DMS153 treated with DMSO at 0.1 percent for 48 hours (cell line): ENCODE results near the gene CHCHD4.
A peak's percentile ranks its signal among the peaks of the same experiment; 100 is the strongest.

Source experiments
- DNase-seq: peaks from one replicate; lab custom pipeline; 2025; ENCODE audit not compliant: unreplicated experiment; lab: John Stamatoyannopoulos, UW

Gene CHCHD4

DNA sequence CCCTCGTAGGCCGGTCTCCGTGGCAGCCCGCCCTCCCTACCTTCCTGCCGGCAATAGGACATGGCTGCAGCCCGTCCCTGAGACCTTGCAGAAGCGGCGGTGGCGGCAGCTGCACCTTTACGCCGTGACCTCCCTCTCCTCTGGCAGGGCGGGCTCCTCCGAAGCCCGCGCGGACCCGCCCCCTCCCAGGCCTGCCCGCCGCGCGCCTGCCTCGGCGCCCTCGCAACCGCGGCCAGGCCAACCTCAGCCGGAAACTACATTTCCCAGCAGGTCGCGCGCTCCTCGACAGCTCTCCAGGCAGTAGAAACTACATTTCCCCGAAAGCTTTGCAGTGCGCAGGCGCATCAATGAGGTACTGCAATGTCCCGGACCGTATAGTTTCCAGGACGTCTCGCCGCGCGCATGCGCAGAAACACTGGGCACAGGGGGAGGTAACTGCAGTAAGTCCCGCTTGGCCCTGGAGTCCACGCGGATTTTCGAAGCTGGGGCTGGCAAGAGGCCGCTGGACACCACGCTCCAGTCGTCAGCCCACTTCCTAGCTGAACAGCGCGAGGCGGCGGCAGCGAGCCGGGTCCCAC, at the start of gene CHCHD4, which contains the start of gene TMEM43:
Gene CHCHD4 (minus strand): TSS at position 256 of the 578 bp plus-strand sequence. CDS start 194 bp downstream, at position 62.
Gene TMEM43 (plus strand): TSS at position 438 of the 578 bp plus-strand sequence. CDS start 142 bp downstream, outside the sequence.
- peak; percentile 73 for DNase-seq

DNA sequence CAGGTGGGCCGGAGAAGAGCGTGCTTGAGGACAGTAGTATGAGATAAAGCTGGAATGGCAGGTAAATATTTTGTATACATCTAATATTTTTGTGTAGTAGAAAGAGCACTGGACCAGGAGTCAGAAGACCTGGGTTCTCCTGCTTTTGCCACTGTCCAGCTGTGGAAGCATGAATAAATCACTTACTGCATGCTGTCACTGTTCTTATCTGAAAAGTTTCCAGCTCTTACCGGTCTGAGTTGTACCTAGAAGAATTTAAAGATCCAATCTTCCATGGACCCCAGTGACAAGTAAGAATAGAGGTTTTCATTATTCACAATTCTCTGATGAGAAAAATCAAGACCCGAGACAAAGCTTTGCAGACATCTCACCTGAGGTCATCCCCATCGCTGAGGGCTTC, 47.8 kb upstream of the CHCHD4 start:
- no peak for DNase-seq

DNA sequence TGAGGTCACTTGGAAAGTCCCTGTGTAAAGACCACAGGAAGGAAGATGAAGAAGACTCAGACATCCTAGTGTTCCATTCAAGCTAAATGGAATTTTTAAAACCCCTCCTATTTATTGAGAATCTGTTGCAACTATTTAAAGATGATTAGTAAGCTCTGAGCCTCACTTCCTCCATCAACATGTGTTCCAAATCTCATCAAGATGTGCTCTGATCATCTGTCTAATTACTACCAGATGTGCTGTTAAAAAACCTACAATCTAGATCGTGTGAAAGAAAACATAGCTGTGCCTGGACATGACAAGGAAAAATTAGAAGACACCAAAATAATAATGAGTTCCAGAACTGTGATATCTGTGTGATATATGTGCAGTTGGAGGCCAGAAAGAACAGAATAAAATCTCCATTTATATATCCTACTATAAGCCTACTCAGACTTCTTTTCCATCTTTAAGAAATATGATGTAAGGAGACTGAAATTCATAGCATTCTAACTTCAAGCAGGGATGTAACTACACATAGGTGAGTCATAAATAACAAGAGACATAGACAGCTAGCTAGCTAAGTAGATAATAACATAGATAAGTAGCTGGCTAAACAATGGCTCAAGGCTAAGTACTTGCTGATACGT, 46.0 kb upstream of the CHCHD4 start:
- no peak for DNase-seq

DNA sequence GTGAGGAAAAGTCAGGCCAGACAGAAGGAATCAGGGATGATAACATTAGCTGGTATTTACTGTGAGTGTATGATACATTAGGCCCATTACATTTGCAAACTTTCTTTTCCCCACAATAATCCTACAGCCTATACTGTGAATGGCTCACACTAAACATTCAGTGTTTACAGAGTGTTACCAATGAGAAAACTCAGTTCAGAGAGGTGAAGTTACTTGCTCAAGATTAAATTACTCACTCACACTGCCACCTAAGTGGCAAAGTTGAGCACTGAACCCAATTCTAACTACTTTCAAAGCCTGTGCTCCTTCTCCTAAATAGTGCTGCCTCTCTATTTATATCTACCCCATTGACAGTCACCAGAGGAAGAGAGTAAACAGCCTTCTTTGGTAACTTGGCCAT, 45.2 kb upstream of the CHCHD4 start:
- DNase-seq: no peak

DNA sequence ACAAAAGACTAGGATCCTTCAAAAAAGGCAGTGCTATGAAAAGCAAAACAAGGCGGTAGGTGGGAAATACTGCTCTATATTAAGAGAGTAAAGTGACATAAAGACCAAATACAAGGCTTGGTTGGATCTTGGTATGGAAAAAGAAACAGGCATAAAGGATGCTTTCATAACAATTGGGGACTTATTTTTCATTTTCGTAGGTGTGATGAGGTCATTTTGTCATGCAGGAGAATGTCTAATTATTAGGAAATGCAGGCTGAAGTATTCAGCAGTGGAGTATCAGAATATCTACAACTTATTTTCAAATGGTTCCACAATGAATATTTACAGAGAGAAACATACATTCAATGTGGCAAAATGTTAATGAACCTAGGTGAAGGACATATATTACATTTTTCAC, 44.8 kb upstream of the CHCHD4 start:
- no peak for DNase-seq

DNA sequence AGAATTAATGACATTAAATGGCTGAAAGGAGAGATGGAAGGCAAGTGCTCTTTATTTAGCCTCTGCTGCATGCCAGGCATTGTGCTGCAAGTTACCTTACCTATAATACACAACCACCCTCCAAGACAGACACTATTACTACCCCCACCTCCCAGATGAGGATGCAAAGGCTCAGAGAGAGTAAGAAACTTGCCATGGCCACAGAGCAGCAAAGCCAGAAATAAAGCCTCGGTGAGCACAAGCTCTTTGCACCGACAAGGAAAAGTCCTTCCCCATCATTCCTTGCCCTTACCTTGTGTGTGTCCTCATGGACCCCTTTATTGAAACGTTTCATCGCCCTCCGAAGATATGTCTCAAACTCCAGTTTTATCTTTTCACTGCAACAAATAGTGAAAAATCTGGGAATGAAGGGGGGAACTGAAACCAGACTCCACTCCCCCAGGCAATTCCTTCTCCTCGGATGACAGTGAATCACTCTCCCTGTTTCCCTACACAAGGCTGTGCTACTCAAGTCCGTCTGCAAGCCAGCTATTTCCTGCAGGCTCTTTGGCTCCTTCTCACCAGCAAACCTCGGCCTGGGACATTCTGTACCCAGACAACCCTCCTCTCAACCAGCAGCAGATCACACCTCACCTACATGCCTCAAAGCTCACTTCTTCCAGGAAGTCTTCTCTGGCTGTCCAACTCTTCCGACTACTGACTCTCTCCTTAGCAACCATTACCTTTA, 42.4 kb upstream of the CHCHD4 start:
- no peak for DNase-seq

DNA sequence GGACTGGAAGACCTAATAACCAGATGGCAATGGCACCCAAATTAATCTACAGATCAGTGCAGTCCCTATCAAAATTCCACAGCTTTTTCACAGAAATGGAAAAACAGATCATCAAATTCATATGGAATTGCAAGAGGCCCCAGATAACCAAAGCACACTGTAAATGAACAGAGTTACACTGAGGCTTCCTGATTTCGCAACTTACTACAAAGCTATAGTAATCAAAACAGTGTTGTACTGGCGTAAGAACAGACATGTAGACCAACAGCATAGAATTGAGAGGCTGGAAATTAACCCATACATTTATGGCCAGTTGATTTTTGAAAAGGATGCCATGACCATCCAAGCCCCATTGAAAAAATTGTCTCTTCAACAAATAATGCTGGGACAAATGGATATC, 37.5 kb upstream of the CHCHD4 start:
- no peak for DNase-seq

DNA sequence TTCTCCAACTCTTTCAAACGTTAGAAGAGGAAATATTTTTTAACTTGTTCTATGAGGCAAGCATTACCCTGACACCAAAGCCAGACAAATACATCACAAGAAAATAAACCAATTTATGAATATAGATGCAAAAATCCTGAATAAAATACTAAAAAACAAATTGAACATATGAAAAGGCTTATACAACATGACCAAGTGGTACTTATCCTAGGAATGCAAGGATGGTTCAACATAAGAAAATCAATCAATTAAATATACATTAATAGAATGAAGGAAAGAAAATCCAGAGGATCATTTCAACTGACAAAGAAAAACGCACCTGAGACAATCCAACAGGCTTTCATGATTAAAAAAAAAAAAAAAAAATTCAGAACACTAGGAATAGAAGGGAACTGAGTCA, 36.6 kb upstream of the CHCHD4 start:
- DNase-seq: no peak

DNA sequence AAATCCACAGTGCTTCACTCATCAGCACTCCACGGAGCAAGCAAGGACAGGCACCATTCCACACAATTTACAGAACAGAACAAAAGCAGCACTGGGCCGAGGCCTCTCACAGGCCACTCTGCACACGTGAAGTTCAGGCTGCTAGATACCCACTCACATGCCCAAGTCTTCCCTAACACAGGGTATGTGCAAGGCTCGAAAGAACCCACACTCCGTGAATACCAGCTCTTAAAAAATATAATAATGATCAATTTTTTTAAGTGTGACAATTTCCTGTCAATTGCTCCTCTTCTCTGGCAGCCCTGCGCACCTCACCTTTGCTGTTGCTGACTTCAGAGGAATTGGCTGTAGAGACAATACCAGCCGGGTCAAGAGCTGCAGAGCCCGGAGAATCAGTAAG, 34.8 kb upstream of the CHCHD4 start:
- no peak for DNase-seq

DNA sequence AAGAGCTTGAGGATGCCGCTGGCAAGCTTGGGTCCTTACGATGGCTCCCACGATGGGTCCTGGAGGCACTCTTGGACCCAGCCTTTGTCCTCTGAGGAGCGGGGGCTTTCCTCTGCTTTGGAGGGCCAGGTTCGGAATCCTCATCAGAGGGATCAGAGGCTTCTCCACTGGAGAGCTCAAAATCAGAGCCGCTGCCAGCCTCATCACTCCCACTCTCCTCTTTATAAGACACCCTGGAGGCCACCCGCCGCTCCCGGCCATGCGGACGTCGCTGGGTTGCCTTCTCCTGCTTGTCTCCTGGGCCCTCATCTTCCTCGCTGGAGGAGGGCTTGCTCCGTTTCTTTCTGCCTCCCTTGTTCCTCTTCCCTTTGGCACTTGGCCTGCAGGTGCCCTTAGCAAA, 33.7 kb upstream of the CHCHD4 start:
- DNase-seq: no peak

DNA sequence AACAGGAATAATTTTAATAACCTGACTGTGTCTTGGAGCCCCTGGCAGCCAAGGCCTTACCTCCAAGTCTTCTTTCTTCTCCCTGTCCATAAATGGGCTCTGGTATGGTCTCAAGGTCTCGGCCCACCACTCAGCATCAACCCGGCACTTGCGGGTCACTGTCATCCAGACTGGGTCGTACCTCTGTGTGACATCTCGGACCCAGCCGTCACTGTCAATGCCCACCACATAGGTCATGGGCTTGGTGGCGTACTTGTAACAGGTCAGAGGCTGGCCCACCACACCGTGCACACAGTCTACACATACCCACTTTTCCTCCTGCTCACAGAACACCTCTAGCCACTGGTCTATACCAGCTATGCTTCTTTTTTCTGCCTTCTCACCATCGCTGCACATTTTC, 33.3 kb upstream of the CHCHD4 start:
- no peak for DNase-seq

DNA sequence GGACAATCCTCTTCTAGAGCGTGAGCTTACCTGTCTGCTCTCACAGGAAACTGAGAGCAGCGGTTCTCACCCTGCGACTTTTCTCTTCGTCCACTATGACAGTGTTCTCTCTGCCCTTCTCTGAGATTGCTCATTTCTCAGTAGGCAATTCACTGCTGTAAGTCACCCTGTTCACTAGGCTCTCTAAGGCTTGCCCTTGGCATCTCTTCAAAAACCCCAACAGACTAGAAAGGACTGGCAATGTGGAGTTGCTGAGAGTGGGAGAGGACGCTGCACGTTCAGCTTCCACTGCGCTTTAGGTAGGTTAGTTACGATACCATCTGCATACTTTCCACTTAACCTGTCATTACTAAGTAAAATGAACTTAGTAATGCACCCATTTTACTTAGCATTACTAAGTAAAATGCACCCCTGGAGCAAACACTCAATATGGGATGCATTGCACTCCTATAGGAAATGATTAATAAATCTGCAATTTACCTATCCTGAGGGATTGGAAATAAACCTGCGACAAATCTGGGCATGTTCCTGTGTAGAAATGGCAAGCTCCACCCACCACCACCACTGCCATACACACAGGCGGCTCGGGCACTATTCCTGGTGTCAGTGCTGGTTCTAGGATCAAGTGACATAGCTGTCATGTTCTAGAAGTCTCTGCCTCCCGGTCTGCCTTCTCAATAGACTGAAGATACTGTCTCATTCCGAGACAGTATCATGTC, 32.3 kb upstream of the CHCHD4 start:
- DNase-seq: no peak

DNA sequence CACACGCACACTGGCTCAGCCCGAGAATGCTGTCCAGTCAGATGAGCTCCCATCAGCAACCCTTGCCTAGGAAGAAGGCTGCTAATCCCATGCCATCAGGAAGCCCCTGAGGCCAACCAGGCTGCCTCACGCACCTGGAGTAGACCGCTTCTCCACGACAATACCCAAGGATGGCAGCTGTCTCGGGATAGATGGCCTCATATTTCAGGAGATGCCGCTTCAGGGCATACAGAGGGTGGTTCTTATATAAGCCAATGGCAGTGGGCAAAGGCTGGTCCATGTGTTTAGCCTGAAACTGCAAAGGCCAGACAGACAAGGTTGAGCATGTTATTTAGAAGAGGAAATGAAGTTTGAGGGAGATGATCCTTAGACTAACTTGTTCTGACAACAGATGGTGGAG, 31.5 kb upstream of the CHCHD4 start:
- DNase-seq: no peak

DNA sequence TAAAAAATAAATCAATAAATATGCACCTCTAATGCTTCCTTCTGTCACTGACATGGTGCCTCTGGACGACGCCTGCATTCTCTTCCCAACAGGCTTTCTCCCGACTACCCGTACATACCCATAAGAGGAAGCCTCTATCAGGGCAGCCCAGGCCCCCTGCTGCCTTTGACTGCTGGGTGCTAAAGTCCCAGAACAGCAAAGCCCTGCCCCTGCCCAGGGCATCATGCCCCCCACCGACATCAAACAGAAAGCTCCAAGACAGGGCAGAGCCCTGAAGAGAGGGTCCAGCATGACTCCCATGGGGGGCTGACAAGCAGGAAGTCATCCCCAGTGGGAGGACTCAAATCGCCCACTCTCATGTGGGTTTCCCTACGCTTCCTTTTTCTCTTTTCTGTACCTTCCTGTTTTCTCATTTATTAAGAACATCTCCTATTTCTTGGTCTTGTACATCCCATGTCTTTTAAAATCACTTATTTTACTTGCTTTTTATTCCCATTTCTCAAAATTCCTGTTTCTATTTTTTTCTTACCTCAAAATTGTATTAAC, 30.3 kb upstream of the CHCHD4 start:
- no peak for DNase-seq

DNA sequence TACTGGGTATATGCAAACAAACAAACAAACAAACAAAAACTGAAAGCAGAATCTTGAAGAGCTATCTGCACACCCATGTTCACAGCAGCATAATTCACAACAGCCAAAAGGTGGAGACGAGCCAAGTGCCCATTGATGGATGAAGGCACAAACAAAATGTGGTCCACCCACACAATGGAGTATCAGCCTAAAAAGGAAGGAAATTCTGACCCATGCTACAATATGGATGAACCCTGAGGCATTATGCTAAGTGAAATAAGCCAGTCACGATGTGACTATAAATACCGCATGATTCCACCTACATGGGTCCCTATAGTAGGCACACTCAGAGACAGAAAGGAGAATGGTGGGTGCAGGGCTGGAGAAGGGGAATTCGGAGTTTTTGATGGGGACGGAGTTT, 29.6 kb upstream of the CHCHD4 start:
- no peak for DNase-seq

DNA sequence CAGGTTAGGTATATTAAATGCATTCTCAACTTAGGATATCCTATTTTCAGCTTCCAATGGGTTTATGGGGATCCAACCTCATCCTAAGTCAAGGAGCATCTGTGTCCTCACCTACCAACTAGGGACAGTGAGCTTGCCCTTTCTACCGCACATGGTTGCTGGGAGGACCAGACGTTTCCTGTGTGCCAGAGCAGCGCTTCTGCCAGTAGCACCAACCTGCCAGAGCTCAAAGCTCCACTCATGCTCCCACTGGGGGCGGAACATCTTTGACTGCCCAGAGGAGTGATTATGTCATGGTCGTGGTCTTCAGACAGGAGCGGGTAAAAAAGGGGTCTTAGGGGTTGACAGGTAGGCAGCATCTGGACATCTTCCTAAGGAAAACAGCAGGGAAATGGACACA, 29.0 kb upstream of the CHCHD4 start:
- DNase-seq: no peak

DNA sequence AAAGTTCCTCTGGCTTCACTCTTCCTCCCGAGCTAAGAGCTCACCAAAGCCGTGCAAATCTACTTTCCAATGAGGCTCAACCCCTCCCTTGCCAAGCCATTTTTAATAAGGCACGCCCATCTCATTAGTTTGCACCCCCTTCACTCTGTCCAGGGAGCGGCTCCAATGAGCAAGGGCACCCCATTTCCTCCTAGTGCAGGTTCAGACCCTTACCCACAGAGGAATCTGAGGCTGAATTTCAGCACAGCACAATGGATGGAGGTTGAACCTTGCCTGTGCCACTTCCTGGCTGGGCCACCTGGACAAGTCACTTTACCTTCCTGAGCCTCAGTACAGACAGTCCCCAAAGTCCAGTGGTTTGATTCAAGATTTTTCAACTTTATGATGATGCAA, 28.3 kb upstream of the CHCHD4 start:
- DNase-seq: no peak

DNA sequence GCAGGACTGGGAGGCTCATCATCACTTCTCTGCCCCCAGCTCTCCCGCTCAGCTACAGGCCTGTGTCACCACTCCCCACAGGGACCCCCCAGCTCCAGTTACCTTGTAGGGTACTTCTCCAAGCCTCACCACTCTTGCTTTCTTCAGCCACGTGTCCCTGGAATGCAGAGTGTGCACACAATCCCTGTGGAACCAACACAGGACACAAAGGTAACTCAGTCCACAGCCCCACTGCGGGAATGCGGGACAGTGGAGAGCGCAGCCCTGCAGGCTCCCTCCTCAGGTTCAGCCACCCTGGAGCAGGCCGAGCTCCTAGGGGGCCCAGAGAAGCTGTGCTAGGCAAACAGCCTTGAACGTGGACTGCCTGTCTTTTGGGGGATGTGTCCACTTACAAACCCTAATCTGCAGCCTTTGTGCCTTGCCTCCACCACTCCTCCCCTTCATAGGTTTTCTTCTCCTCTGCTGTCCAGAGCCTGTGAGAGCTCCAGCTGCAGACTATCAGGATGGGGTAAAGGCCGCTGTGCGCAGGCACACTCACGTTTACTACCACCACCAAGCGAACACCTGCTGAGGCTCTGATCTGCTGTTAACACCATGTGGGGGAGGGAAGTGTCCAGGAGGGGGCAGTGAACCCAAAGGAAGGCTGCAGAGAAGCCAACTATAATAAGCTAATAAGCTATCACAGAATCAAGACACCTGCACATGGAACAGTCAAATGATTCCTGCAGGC, 27.7 kb upstream of the CHCHD4 start:
- no peak for DNase-seq

DNA sequence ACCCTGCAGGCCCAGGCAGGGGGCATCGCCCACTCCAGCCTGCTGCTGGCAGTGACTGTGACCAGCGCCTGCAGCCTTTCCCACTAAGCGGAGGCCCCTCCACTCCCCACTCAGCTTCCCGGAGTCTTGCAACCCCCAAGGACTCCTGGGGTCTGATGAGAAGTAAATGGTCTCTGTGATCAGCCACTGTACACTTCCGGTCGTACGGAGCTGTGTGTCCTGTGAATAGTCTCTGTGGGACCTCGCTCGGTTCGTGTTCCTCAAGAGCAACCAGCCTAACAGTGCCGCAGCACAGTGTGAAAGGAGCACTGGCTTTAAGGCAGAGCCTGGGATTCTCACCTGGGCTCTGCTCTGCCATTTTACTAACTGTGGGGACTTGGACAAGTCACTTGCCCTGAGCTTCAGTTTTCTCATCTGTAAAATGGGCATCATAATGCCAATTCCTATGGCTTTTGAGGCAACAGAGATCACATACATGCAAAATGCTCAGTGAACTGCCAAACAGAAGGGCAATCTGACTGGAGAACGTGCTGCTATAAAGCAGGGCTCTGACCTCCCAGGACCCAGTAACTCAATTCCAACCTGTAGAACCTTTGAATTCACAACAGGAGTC, 26.9 kb upstream of the CHCHD4 start:
- DNase-seq: no peak

DNA sequence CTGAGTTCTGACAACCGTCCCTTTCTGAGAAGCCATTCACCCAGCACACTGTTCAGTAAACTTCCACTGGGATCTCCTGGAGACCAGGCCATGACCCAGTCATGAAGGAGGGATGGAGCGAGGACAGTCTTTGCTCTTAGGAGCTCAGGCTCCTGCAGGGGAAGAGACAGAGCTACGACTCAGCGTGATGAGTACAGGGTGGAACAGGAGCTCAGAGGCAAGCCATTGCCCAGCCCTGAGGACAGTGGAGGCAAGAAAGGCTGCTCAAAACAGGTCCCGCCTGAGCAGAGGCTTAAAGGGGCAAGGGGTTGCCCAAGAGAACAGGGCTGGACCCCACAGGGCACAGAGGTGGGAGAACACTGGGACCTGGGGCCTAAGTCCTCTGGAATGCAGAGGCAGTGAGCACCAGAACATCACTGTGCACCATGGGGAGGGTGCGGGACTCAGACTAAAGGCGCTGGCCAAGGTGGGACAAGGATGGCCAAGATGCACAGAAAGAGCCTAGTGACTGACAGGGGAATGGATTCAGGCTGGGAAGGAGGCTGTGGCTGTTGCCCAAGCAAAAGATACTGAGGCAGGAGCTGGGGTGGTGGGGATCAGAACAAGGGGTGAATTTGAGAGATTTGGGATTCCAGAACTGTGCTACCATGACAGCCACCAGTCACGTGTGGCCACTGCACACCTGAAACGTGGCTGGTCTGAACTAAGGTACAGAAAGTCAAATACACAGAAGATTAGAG, 26.0 kb upstream of the CHCHD4 start:
- DNase-seq: no peak
